Glutamatergic neuron (in vitro differentiated cells): ENCODE data around the gene PLPPR3. TPM values are rescaled to one million over a fixed set of nuclear protein-coding genes. Genes with fewer than 3 reads are reported as not detected.
"Not testable (repeated sequence)": the region's sequence is repeated elsewhere in the genome, so short reads cannot be mapped to it uniquely, and the experiment has no call there.

Source experiments
- DNase-seq: peaks from one replicate; pipeline ENCODE4 v3.0.0; 2022
- H3K27ac Mint-ChIP-seq: one replicate; pipeline ENCODE4 v1.8.0; 2020; ENCODE audit warnings: mild to moderate bottlenecking, mixed read lengths, inconsistent platforms; ENCODE audit not compliant: unreplicated experiment
- H3K27me3 Mint-ChIP-seq: one replicate; pipeline ENCODE4 v1.8.0; 2020; ENCODE audit warnings: mild to moderate bottlenecking, moderate library complexity, mixed read lengths, inconsistent platforms; ENCODE audit not compliant: unreplicated experiment
- H3K36me3 Mint-ChIP-seq: one replicate; pipeline ENCODE4 v1.8.0; 2020; ENCODE audit warnings: mild to moderate bottlenecking, mixed read lengths, inconsistent platforms; ENCODE audit not compliant: unreplicated experiment
- H3K4me1 Mint-ChIP-seq: one replicate; pipeline ENCODE4 v1.8.0; 2020; ENCODE audit warnings: mild to moderate bottlenecking, low read depth, mixed read lengths, inconsistent platforms; ENCODE audit not compliant: unreplicated experiment
- H3K4me3 Mint-ChIP-seq: one replicate; pipeline ENCODE4 v1.8.0; 2020; ENCODE audit warnings: mild to moderate bottlenecking, mixed read lengths, inconsistent platforms; ENCODE audit not compliant: unreplicated experiment
- H3K9me3 Mint-ChIP-seq: one replicate; pipeline ENCODE4 v1.8.0; 2020; ENCODE audit warnings: mild to moderate bottlenecking, moderate library complexity, mixed read lengths, inconsistent platforms; ENCODE audit not compliant: unreplicated experiment
- CTCF ChIP-seq: fragments of 200-600 bp; sonication (generic); IDR thresholded peaks from one replicate; pipeline ENCODE4 v1.5.0; 2021; ENCODE audit not compliant: partially characterized antibody, unreplicated experiment
- total RNA-seq: library from RNA; stranded (reverse); fragmentation: NEBNext Ultra II Directional; extraction: Animal tissue kit (Norgen Biotek cat#: 25700); gene quantifications from one replicate; pipeline ENCODE4 v1.2.1, GENCODE V29; 2021; ENCODE audit not compliant: unreplicated experiment

The PLPPR3 gene
- total RNA-seq, 1 donor from 2014 or later: 392 TPM

- peaks cover 4% of the 10 kb centered on the region for H3K36me3 Mint-ChIP-seq
- no peaks in the 10 kb centered on the region for H3K4me1 Mint-ChIP-seq
- TF ChIP-seq CTCF: no peak
- DNase-seq: peak; percentile 62
- no peak overlapping the region for H3K27ac Mint-ChIP-seq
- H3K9me3 Mint-ChIP-seq: peaks cover 3% of the 10 kb centered on the region
- H3K27me3 Mint-ChIP-seq: peaks cover 15% of the 10 kb centered on the region
- no peak overlapping the region for H3K4me3 Mint-ChIP-seq
Measured at GRCh38 chr19:843180-843835, 21.6 kb upstream of the PLPPR3 start.

GRCh38 chr19:842802-843179 is 21.0 kb upstream of the PLPPR3 start:
- H3K9me3 Mint-ChIP-seq, H3K27ac Mint-ChIP-seq, DNase-seq, H3K4me1 Mint-ChIP-seq, H3K4me3 Mint-ChIP-seq, H3K36me3 Mint-ChIP-seq: not testable (repeated sequence)
- H3K27me3 Mint-ChIP-seq: peaks cover 15% of the 10 kb centered on the region

- peak within 1 kb of the TSS; percentile 28 for H3K4me3 Mint-ChIP-seq
- DNase-seq: no peak
- TF ChIP-seq CTCF: no peak
- no peak within 1 kb of the TSS for H3K27ac Mint-ChIP-seq
- H3K27me3 Mint-ChIP-seq: peaks cover 17% of the 10 kb centered on the region
- peaks cover 5% of the 10 kb centered on the region for H3K9me3 Mint-ChIP-seq
- no peaks in the 10 kb centered on the region for H3K4me1 Mint-ChIP-seq
- H3K36me3 Mint-ChIP-seq: peaks cover 4% of the 10 kb centered on the region
Measured at GRCh38 chr19:840519-841206, 18.9 kb upstream of the PLPPR3 start, which contains the start of gene PRTN3. TSS of gene PRTN3 (plus strand) at chr19:840999. CDS start at chr19:841009, 10 bp downstream.

- no peak overlapping the region for H3K27ac Mint-ChIP-seq
- no peak for TF ChIP-seq CTCF
- H3K36me3 Mint-ChIP-seq: no peaks in the 10 kb centered on the region
- H3K4me1 Mint-ChIP-seq: no peaks in the 10 kb centered on the region
- DNase-seq: peak; percentile 61
- no peak overlapping the region for H3K4me3 Mint-ChIP-seq
- peaks cover 7% of the 10 kb centered on the region for H3K27me3 Mint-ChIP-seq
- H3K9me3 Mint-ChIP-seq: peaks cover 3% of the 10 kb centered on the region
Measured at GRCh38 chr19:835210-835810, 13.6 kb upstream of the PLPPR3 start.

GRCh38 chr19:834216-834615 is 12.5 kb upstream of the PLPPR3 start:
- Mint-ChIP-seq H3K4me3 (no peak overlapping the region), H3K4me1 (no peaks in the 10 kb centered on the region), H3K27ac (no peak overlapping the region), H3K36me3 (no peaks in the 10 kb centered on the region), H3K27me3 (peaks cover 7% of the 10 kb centered on the region), H3K9me3 (peaks cover 3% of the 10 kb centered on the region)
- no peak for DNase-seq
- no peak for TF ChIP-seq CTCF
